Large intestine (tissue), 3 donors: ENCODE data around the gene EGLN1. TPM values are rescaled to one million over a fixed set of nuclear protein-coding genes. Genes with fewer than 3 reads are reported as not detected.

Experiments
- DNase-seq, 2 donors: peaks; one replicate each; pipeline versions ENCODE4 v3.0.0 to v3.0.0-alpha.2; 2013
- H3K27ac ChIP-seq: one replicate; pipeline ENCODE4 v1.5.1; 2013; ENCODE audit warnings: low read length
- H3K27me3 ChIP-seq: 2 replicates; pipeline ENCODE4 v1.6.1; 2013; ENCODE audit warnings: low read length; ENCODE audit not compliant: control insufficient read depth, insufficient read depth
- H3K36me3 ChIP-seq: 2 replicates; pipeline ENCODE4 v1.6.1; 2013; ENCODE audit warnings: low read length; ENCODE audit not compliant: control insufficient read depth, insufficient read depth
- H3K4me1 ChIP-seq: one replicate; pipeline ENCODE4 v1.6.1; 2013; ENCODE audit warnings: low read length; ENCODE audit not compliant: control insufficient read depth, insufficient read depth
- H3K4me3 ChIP-seq: one replicate; pipeline ENCODE4 v1.5.1; 2013; ENCODE audit warnings: low read length
- H3K9me3 ChIP-seq: one replicate; pipeline ENCODE4 v1.6.1; 2013; ENCODE audit warnings: mild to moderate bottlenecking, low read depth, low read length, moderate library complexity; ENCODE audit not compliant: control insufficient read depth
- WGBS: methylation state at CpG from one replicate; pipeline ENCODE4 v1.1.5; 2013; ENCODE audit warnings: low lambda C conversion rate; ENCODE audit not compliant: insufficient coverage; 5-methylcytosine and 5-hydroxymethylcytosine counted together
- polyA plus RNA-seq: library from polyadenylated mRNA; unstranded; fragments of 120-200 nt; gene quantifications from one replicate; pipeline ENCODE4 v1.2.1, GENCODE V29; 2013

Gene EGLN1
- polyA plus RNA-seq, 1 donor: 30.4 TPM

DNA sequence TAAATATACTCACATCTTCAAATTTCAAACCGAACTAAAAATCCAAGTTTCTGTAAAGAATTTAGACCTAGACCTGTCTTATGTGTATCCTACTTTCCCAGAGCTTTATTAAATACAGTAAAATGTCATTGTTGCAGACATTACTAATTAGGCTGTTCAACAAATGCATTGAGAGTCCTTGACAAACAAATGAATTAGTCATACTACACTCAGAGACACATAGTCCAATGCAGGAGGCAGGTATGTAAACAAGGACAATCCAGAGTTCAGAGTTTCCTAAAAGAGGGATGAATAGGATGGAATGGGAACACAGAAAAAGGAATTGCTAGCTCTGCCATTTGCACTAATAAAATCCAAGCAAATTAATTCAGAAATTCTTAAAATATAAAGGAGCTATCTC lies 1.6 kb upstream of the EGLN1 start:
- no CpG with 5 or more reads among the region's 1 CpG for WGBS
- H3K4me3 ChIP-seq: no peak overlapping the region
- H3K36me3 ChIP-seq: no peaks in the 10 kb centered on the region
- no peak overlapping the region for H3K27ac ChIP-seq
- H3K4me1 ChIP-seq: peaks cover 5% of the 10 kb centered on the region
- peak in 1 of 2 donors; percentile 57 for DNase-seq
- no peaks in the 10 kb centered on the region for H3K9me3 ChIP-seq
- H3K27me3 ChIP-seq: no peaks in the 10 kb centered on the region

DNA sequence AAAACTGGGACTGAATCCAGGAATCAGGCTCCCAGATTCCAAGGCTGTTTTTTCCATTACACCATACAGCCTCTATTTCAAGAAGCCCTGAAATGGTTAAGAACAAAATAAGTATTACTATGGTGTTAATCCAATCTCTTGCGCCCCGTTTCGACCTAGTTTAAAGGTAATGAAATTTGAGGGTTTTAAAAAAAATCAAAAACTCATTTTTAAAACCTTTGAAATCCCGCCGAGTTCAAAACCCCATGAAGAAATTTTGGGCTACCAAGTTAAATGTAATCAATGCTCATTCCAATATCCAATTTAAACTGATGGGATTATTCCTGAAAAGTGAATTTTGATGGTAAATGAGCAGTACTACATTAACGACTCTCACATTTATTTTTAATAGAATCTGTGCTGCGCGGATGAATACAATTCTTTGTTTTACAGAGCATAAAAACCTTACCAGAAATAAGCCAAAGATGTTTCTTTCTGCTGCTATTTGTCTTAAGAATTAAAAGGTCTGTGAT lies 767 bp upstream of the EGLN1 start:
- no peaks in the 10 kb centered on the region for H3K27me3 ChIP-seq
- H3K4me3 ChIP-seq: peak overlapping the region; percentile 63
- H3K4me1 ChIP-seq: peaks cover 5% of the 10 kb centered on the region
- no peaks in the 10 kb centered on the region for H3K9me3 ChIP-seq
- H3K27ac ChIP-seq: peak overlapping the region; percentile 96
- 6% methylated on average over 5 of the region's 8 CpGs for WGBS
- no peaks in the 10 kb centered on the region for H3K36me3 ChIP-seq
- no peak for DNase-seq

DNA sequence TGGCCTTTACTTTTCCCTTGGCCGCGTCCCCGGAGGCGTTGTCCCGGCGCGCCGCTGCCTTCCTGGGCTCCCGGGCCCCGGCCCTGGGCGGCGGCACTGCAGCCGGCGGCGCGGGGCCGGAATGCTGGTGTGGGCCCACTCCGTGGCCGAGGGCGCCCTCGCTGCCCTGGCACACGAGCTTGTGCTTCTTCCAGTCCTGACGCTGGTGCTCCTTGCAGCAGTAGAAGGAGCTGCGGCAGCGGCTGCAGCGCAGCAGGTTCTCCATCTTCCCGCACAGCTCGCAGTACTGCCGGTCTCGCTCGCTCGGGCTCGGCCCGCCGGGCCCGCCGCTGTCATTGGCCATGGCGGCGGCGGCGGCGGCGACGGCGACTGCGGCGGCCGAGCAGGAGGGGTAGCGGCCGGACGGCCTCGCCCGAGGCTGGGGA lies 529 bp downstream of the EGLN1 start:
- Histone ChIP-seq H3K36me3 (no peaks in the 10 kb centered on the region), H3K4me1 (peaks cover 5% of the 10 kb centered on the region), H3K9me3 (no peaks in the 10 kb centered on the region), H3K27ac (peak overlapping the region; percentile 89), H3K27me3 (no peaks in the 10 kb centered on the region), H3K4me3 (peak overlapping the region; percentile 91)
- peak in 1 of 2 donors; percentile 28 for DNase-seq
- WGBS: no CpG with 5 or more reads among the region's 53 CpGs

DNA sequence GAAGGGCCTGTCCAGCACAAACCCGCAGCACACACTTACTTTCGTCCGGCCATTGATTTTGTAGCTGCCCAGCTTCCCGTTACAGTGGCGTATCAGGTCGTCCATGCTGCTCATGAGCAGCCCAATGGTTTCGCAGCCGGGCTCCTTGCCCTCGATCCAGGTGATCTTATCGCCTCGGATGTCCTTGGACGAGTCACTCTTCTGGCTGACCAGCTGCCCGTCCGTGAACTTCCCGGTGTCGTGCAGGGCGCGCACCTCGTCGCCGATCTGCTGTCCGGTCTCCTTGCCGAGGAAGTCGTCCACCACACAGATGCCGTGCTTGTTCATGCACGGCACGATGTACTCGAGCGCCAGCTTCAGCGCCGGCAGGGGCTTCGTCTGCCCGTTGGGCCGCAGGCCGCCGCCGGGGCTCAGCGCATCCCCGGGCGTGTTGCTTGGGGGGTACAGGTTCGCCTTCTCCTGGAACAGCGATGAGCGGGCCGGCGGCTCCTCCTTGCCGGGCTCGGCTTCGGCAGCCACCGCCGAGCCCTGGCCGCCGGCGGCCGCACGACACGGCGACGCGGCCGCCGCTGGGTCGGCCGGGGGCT lies 1.0 kb downstream of the EGLN1 start:
- Histone ChIP-seq H3K36me3 (no peaks in the 10 kb centered on the region), H3K27ac (peak overlapping the region; percentile 84), H3K4me3 (peak overlapping the region; percentile 91), H3K27me3 (no peaks in the 10 kb centered on the region), H3K4me1 (peaks cover 5% of the 10 kb centered on the region), H3K9me3 (no peaks in the 10 kb centered on the region)
- WGBS: no CpG with 5 or more reads among the region's 63 CpGs
- DNase-seq: peak; percentile 35 to 67

DNA sequence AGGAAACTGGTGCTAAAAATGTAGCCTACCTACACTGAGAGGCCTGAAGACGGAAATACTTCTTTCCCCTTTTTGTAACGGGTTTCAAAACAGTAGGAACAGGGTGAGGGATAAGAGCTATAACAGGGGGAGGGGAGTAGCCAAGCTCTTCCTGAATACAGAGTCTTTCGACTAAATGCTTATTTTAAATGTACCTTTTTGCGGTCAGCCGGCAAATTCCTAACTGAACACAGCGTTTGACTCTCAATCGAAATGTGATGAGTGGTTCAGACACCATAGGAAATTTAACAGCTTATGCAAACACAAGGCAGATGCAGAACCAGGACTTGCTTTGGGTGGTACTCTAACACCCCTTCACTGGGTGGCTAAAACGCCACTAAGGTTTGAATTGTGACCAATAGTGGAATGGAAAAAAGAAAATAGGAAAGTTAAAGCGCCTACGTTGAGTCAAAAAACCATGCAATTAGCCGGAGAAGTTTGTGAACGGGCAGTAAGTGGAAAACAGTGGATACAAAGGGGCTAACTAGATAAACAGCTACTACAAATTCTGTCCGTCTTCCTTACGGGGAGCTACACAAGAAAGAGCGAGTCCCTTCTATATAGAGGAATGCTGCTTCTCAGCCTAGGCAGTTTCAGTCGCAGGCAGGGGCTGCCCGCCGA lies 1.7 kb downstream of the EGLN1 start:
- H3K4me3 ChIP-seq: peak overlapping the region; percentile 91
- peaks cover 5% of the 10 kb centered on the region for H3K4me1 ChIP-seq
- 0% methylated on average over 3 of the region's 18 CpGs for WGBS
- peak in 1 of 2 donors; percentile 27 for DNase-seq
- H3K9me3 ChIP-seq: no peaks in the 10 kb centered on the region
- no peaks in the 10 kb centered on the region for H3K27me3 ChIP-seq
- H3K27ac ChIP-seq: peak overlapping the region; percentile 84
- no peaks in the 10 kb centered on the region for H3K36me3 ChIP-seq

DNA sequence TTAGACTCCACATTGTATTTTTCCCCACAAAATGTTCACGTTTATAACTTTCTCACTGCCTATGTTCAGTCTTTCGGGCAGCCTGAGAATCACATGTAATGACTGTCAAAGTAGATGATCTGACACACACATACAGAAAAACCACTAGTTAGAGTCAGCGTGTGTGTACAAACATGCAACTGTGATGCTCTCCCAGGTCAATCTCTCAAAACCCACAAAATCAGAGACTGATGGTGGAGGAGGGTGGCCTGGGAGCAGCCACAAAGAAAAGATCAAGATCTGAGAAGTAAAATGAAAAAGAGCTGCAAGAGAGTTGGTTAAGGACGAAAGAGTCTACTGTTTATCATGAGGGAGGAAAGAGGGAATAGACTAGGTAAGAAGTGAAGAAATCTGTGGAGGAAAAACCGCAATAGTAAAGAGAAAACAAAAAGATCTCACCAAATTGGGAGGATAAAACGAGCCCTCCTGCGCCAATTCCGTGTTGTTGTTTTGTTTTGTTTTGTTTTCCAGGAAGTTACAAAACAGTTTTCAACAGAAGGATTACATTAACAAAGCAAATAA lies 2.3 kb downstream of the EGLN1 start:
- H3K4me1 ChIP-seq: peaks cover 5% of the 10 kb centered on the region
- no peaks in the 10 kb centered on the region for H3K27me3 ChIP-seq
- DNase-seq: no peak
- peak overlapping the region; percentile 39 for H3K27ac ChIP-seq
- no peaks in the 10 kb centered on the region for H3K36me3 ChIP-seq
- H3K9me3 ChIP-seq: no peaks in the 10 kb centered on the region
- H3K4me3 ChIP-seq: peak overlapping the region; percentile 91
- WGBS: 4% methylated on average over 2 of the region's 8 CpGs

DNA sequence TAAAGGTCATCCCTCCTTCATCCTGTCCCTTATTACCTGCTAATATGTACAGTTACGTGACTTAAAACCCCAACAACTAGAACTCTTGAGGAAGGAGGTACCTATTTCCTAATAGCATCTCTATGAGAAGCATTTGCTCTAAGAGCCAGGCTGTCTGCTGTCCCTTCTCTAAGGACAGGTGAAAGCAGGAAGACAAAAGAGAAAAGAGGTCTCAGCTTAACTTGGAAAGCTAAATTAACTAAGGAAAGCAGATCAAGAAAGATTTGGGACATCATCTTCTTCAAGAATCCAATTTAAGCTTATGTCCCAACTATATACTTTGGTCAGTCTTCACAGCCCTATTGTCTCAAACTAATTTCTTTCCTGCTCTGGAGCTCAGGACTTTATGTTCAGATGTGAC lies 2.9 kb downstream of the EGLN1 start:
- Histone ChIP-seq H3K27me3 (no peaks in the 10 kb centered on the region), H3K4me1 (peaks cover 5% of the 10 kb centered on the region), H3K4me3 (peak overlapping the region; percentile 91), H3K27ac (no peak overlapping the region), H3K9me3 (no peaks in the 10 kb centered on the region), H3K36me3 (no peaks in the 10 kb centered on the region)
- no CpG with 5 or more reads among the region's 1 CpG for WGBS
- DNase-seq: no peak

DNA sequence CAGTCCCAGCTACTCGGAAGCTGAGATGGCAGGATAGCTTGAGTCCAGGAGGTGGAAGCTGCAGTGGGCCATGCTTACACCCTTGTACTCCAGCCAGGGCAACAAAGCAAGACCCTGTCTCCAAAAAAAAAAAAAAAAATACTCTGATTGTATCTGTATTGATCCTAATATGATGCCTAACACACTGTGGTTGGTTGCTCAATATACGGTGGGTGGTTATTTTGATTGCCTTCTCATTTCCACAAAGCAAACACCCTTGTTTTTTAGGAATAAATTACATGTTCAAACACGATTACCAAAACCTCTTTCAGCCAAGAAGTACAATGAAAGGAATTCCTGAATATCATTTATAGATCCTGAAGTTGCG lies 3.4 kb downstream of the EGLN1 start:
- no peak for DNase-seq
- Histone ChIP-seq H3K9me3 (no peaks in the 10 kb centered on the region), H3K27me3 (no peaks in the 10 kb centered on the region), H3K4me1 (peaks cover 5% of the 10 kb centered on the region), H3K27ac (no peak overlapping the region), H3K36me3 (no peaks in the 10 kb centered on the region), H3K4me3 (peak overlapping the region; percentile 91)
- WGBS: 43% methylated on average over 1 of the region's 4 CpGs

DNA sequence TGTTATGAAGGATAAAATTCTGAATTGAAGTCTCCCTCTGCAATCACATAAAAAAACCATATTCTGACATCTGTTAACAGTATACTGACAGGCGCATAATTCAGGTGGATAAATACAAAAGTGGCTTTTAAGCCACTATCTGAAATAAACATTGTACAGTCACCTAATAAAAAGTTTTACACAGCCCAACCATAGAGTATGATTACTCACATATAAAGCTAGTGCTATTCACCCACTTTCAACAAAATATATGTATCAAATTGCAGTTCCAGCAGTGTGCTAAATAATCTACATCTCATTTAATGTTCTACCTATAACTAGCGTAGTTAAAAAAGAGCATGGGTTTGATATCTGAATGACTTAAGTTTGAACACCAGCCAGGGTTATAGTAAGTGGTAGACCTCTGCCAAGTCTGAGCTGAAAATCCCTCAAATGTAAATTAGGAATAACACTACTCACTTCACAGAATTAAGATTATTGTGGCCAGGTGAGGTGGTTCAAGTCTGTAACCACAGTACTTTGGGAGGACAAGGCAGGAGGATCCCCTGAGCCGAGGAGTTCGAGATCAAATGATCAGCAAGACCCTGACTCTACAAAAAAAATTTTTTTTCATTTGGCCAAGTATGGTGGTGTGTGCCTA lies 3.9 kb downstream of the EGLN1 start:
- Histone ChIP-seq H3K36me3 (no peaks in the 10 kb centered on the region), H3K9me3 (no peaks in the 10 kb centered on the region), H3K27me3 (no peaks in the 10 kb centered on the region), H3K4me3 (peak overlapping the region; percentile 91), H3K27ac (no peak overlapping the region), H3K4me1 (peaks cover 1% of the 10 kb centered on the region)
- DNase-seq: no peak
- WGBS: 80% methylated on average over 1 of the region's 4 CpGs

DNA sequence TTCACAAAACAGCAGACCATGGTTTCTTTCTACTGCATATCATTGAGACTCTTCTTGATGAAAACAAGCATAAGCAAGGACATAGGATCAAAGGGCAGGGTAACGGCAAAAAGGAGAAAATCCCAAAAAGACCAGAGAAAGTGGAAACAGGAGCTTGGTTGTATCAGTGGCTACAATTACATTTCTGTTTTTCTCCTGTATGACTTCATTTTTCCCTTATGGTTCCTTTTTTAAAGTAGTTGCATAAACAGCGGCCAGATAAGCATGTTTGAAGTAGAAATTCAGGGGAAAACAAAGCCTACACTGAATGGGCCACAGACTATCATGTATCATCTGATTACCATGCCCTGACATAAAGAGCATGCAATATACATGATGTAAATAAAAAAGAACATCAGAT lies 4.6 kb downstream of the EGLN1 start:
- no peaks in the 10 kb centered on the region for H3K36me3 ChIP-seq
- H3K4me1 ChIP-seq: no peaks in the 10 kb centered on the region
- H3K4me3 ChIP-seq: no peak overlapping the region
- no peak for DNase-seq
- no peaks in the 10 kb centered on the region for H3K9me3 ChIP-seq
- no peak overlapping the region for H3K27ac ChIP-seq
- no CpG with 5 or more reads among the region's 2 CpGs for WGBS
- no peaks in the 10 kb centered on the region for H3K27me3 ChIP-seq
